NB4 (cell line): ENCODE results near the gene CBFA2T2.

Experiments
- POLR2A ChIP-seq: IDR thresholded peaks from 2 replicates; pipeline ENCODE4 v1.6.1; 2011; ENCODE audit warnings: mild to moderate bottlenecking; ENCODE audit not compliant: insufficient read length; ENCODE audit errors: extremely low read depth
- TF ChIP-seq, protein P1 (sequence below): IDR thresholded peaks from one replicate; pipeline ENCODE4 v1.5.1; 2012; ENCODE audit warnings: low read depth, low read length
- TF ChIP-seq, protein P2 (sequence below): IDR thresholded peaks from 2 replicates; pipeline ENCODE4 v1.6.1; 2011; ENCODE audit warnings: low read depth, low read length

DNA sequence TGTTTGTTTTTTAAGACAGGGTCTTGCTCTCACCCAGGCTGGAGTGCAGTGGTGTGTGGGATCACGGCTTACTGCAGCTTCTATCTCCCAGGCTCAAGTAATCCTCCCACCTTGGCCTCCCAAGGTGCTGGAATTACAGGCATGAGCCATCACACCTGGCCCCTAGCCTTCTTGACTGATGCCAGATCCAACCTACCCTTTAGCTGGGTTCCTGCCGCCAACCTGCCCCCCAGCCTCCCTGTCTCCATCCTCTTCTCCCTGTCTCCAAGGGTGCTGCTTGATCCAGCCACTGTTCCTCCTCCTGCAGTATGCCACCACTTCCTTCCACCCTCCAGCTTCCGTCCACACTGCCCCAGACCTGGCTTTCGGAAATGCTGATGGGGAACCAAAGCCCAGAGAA lies 169.0 kb downstream of the CBFA2T2 start:
- TF ChIP-seq, protein P1, sequence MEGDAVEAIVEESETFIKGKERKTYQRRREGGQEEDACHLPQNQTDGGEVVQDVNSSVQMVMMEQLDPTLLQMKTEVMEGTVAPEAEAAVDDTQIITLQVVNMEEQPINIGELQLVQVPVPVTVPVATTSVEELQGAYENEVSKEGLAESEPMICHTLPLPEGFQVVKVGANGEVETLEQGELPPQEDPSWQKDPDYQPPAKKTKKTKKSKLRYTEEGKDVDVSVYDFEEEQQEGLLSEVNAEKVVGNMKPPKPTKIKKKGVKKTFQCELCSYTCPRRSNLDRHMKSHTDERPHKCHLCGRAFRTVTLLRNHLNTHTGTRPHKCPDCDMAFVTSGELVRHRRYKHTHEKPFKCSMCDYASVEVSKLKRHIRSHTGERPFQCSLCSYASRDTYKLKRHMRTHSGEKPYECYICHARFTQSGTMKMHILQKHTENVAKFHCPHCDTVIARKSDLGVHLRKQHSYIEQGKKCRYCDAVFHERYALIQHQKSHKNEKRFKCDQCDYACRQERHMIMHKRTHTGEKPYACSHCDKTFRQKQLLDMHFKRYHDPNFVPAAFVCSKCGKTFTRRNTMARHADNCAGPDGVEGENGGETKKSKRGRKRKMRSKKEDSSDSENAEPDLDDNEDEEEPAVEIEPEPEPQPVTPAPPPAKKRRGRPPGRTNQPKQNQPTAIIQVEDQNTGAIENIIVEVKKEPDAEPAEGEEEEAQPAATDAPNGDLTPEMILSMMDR = no peak
- no peak for TF ChIP-seq POLR2A
- TF ChIP-seq, protein P2, sequence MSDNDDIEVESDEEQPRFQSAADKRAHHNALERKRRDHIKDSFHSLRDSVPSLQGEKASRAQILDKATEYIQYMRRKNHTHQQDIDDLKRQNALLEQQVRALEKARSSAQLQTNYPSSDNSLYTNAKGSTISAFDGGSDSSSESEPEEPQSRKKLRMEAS = no peak
